Brain microvascular endothelial cell (primary cell): ENCODE measurements around the gene MYO1C.
"Not testable (repeated sequence)": the region's sequence is repeated elsewhere in the genome, so short reads cannot be mapped to it uniquely, and the experiment has no call there.

Experiments
- DNase-seq: peaks from one replicate; pipeline ENCODE4 v3.0.0-alpha.2; 2020
- H3K27ac ChIP-seq: fragments of 250-450 bp; sonication (Bioruptor Pico); 2 replicates; pipeline ENCODE4 v1.5.1; 2020; ENCODE audit warnings: mild to moderate bottlenecking, moderate library complexity
- H3K27me3 ChIP-seq: fragments of 250-450 bp; sonication (Bioruptor Pico); replicated peaks from 2 replicates; pipeline ENCODE4 v1.5.1; 2020; ENCODE audit warnings: mild to moderate bottlenecking
- H3K36me3 ChIP-seq: fragments of 250-450 bp; sonication (Bioruptor Pico); replicated peaks from 2 replicates; pipeline ENCODE4 v1.5.1; 2020; ENCODE audit warnings: mild to moderate bottlenecking
- H3K4me3 ChIP-seq: 2 replicates; pipeline ENCODE4 v1.5.1; 2011; ENCODE audit warnings: low read depth, mild to moderate bottlenecking, control low read depth, low read length, moderate library complexity
- CTCF ChIP-seq: IDR thresholded peaks from 2 replicates; pipeline ENCODE4 v1.5.1; 2011; ENCODE audit warnings: low read depth, mild to moderate bottlenecking, moderate library complexity, low read length, control low read depth, inconsistent platforms; ENCODE audit errors: missing control alignments
- in situ Hi-C: cut with HindIII; loops from 2 replicates; pipeline ENCODE4 v1.10.0; 2017; ENCODE audit warnings: low sequenced_read_pairs, low pct_ligation_motif_present

Gene MYO1C

GRCh38 chr17:1421470-1421869 lies 71.0 kb downstream of the MYO1C start:
- DNase-seq: no peak
- no peak for TF ChIP-seq CTCF
- H3K27me3 ChIP-seq: no peaks in the 10 kb centered on the region
- H3K27ac ChIP-seq: no peak overlapping the region
- in situ Hi-C loops: no loop called here
- H3K36me3 ChIP-seq: peaks cover 43% of the 10 kb centered on the region
- no peak overlapping the region for H3K4me3 ChIP-seq

DNA sequence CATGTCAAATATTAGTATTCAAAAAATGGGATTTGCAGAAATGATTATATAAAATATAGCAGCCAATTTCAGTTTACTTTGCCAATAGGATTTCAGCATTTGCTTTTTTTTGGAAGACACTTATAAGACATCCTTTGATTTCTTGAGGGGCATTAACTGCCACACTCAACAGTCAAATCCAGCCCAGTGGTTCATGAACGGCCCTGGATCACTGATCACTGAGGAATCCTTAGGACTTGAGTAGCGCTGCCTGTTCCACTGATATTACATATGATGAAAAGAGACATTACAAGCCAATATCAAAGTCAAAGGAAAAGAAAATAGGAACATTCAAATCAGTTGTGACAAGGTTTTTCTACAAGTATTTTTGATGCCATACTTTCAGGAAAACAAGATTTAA lies 71.5 kb downstream of the MYO1C start:
- Histone ChIP-seq H3K27ac (no peak overlapping the region), H3K4me3 (no peak overlapping the region), H3K27me3 (no peaks in the 10 kb centered on the region), H3K36me3 (peaks cover 38% of the 10 kb centered on the region)
- no peak for DNase-seq
- no peak for TF ChIP-seq CTCF
- in situ Hi-C loops: no loop called here

DNA sequence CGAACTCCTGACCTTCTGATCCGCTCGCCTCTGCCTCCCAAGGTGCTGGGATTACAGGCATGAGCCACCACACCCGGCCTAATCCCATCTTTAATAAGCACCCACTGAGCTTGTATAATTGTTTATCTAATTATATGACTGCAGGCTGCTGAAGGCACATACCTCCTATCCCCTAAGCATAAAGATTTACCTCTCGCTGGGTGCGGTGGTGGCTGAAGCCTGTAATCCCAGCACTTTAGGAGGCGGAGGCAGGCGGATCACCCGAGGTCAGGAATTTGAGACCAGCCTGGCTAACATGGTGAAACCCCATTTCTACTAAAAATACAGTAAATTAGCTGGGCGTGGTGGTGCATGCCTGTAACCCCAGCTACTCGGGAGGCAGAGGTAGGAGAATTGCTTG lies 72.3 kb downstream of the MYO1C start:
- H3K27ac ChIP-seq: no peak overlapping the region
- DNase-seq: no peak
- in situ Hi-C loops: no loop called here
- TF ChIP-seq CTCF: no peak
- H3K27me3 ChIP-seq: no peaks in the 10 kb centered on the region
- no peak overlapping the region for H3K4me3 ChIP-seq
- H3K36me3 ChIP-seq: peaks cover 30% of the 10 kb centered on the region

- in situ Hi-C loops: not testable (repeated sequence)
- H3K36me3 ChIP-seq: peaks cover 20% of the 10 kb centered on the region
Observed at GRCh38 chr17:1418476-1418875, 74.0 kb downstream of the MYO1C start.

GRCh38 chr17:1416414-1416813 lies 76.1 kb downstream of the MYO1C start:
- Histone ChIP-seq H3K27me3 (no peaks in the 10 kb centered on the region), H3K27ac (no peak overlapping the region), H3K4me3 (no peak overlapping the region), H3K36me3 (peaks cover 15% of the 10 kb centered on the region)
- in situ Hi-C loops: no loop called here
- no peak for DNase-seq
- no peak for TF ChIP-seq CTCF

More at GRCh38 chr17:1418476-1418875, 74.0 kb downstream of the MYO1C start:
- H3K27me3 ChIP-seq, DNase-seq, H3K4me3 ChIP-seq, H3K27ac ChIP-seq: not testable (repeated sequence)

DNA sequence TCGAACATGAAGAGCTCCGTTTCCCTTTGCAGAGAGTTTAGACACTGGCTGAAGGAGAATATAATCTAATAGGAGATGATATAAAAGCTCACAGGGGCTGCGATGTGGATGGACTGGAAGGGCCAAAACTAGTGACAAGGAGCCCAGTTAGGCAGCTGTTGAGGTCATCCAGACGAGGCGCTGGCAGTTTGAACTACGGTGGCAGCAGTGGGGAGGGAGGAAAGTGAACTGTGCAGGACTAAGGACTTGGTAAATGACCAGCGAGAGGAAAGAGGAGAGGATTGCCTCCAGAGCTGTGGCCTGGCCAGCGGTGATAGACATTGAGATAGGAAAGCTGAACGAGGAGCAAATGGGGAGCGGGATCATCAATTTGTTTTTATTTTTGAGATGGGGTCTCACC lies 77.9 kb downstream of the MYO1C start:
- TF ChIP-seq CTCF: no peak
- Histone ChIP-seq H3K36me3 (peaks cover 3% of the 10 kb centered on the region), H3K27ac (no peak overlapping the region), H3K27me3 (no peaks in the 10 kb centered on the region), H3K4me3 (no peak overlapping the region)
- in situ Hi-C loops: no loop called here
- no peak for DNase-seq
